Umbilical cord (tissue), 2 donors: ENCODE measurements around the gene TMEM108. TPM values are rescaled to one million over a fixed set of nuclear protein-coding genes. Genes with fewer than 3 reads are reported as not detected.
"Not testable (repeated sequence)": the region's sequence is repeated elsewhere in the genome, so short reads cannot be mapped to it uniquely, and the experiment has no call there.

ENCODE experiments used
- DNase-seq: peaks from one replicate; pipeline ENCODE4 v3.0.0-alpha.2; 2015; ENCODE audit warnings: low spot score
- total RNA-seq: library from RNA; depleted of rRNA; stranded (reverse); fragments of >200 nt; gene quantifications from one replicate; pipeline ENCODE4 v1.2.3, GENCODE V29; 2014; ENCODE audit warnings: low replicate concordance; ENCODE audit not compliant: insufficient read depth

The TMEM108 gene
- 6.0 TPM for total RNA-seq

DNA sequence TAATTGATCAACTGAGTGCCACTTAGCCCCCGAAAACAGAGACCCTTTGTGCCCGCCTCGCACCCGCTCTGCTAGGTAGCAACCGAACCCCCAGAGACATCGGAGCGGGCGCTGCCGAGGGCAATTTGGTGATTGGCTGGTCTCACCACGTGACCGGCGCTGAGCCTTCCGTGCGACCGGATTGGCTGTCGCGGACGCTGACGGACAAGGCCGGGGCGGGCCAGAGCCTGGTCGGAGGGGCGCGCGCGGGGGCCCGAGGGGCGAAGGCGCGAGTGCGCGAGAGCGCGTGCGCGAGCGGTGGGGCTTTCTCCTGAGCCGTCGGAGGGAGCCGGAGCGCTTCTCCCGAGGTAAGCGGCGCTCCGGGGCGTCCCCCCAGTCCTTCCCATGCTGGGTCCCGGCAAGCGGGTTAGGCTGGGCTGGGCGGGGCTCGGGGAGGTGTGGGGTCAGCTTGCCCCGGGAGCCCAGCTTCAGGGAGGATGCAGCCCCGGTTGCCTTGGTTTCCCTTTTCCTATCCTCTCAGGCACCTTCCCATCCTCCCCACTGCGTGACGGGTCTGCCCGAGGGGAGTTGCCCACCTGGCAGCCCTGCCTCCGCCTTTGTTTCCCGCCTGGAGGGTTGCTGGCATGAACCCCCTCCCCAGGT lies at the start of gene TMEM108:
TMEM108 (plus strand) TSS at position 303 of the 642 bp plus-strand sequence.
- peak; percentile 91 for DNase-seq

DNA sequence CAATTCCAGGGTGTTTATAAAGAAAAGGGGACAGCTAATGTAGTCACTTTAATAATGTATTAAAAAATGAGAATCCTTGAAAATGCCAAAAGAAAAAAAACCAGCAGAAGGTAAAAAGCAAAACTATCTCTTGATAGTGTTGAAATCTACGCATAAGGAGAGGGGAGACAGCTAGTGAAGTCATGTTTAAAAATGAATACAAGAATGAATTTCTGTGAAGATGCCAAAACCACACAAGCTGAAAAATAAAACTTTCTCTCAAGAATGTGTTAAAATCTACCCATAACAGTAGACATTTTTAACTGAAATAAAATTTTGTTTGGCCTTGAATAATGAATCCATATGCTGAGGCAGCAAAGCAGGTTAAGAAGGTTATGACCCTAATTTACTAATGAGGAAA lies 42.2 kb upstream of the TMEM108 start:
- no peak for DNase-seq

DNA sequence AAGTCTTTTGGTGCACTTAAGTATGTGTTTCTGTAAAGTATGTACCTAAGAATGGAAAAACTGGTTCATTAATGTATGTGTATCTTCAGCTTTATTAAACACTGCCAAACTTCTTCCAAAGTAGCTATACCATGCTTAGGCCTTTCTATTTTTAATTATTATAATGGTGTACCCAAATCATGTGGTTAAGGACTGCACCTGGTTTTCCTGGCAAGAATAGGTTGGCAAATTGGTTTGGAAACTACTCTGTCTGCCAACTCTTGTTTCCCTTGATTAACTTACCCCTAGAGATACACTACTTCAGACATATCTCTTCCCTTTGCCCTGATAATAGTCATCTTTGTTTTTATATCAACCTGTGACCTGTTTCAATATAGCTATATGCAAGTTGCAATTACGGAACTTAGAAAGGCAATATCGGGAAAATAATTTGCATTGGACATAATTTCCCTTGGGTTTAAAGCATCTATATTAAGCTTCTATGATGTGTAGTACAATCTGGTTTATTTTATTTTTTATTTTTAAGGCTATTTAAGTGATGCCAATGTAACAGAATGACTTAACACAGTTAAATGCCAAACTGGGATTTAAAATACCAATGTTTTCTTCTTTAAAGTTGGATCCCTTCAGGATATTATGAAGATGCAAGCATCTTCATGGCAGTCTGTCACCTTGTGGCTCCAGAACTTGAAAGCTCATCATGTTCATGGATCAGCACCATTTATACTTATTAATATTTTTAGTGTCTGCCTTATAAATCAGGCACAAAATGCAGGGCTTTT lies 40.6 kb upstream of the TMEM108 start:
- no peak for DNase-seq

DNA sequence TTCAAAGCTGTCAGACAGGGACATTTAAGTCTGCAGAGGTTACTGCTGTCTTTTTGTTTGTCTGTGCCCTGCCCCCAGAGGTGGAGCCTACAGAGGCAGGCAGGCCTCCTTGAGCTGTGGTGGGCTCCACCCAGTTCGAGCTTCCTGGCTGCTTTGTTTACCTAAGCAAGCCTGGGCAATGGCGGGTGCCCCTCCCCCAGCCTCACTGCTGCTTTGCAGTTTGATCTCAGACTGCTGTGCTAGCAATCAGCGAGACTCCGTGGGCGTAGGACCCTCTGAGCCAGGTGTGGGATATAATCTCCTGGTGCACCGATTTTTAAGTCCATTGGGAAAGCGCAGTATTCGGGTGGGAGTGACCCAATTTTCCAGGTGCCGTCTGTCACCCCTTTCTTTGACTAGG lies 33.2 kb upstream of the TMEM108 start:
- DNase-seq, result not testable (repeated sequence)

DNA sequence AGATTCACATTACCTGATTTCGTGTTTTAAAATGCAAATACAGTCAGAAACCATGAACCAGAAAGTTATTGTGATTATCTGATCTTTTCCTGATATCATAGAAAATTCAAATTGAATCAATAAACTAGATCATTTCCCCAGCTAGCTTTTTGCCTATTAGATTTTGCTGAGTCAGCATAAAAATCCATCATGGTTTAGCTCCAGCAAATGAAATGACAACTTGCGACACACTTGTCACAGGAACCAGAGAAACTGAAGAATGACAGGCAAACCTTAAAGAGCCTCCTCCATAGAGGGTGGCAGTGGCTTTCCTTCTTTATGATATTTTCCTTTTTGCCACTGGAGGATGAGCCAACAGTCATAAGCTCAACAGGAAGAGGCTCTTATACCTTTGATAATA lies 30.6 kb upstream of the TMEM108 start:
- no peak for DNase-seq

DNA sequence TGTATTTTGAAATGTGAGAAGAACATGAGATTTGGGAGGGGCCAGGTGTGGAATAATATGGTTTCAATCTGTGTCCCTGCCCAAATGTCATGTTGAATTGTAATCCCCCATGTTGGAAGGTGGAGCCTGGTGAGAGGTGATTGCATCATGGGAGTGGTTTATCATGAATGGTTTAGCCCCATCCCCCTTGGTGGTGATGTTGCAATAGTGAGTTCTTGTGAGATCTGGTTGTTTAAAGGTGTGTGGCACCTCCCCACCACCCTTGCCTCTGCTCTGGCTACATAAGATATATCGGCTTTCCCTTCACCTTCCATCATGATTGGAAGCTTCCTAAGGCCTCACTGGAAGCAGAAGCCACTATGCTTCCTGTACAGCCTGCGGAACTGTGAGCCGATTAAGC lies 23.9 kb upstream of the TMEM108 start:
- no peak for DNase-seq

DNA sequence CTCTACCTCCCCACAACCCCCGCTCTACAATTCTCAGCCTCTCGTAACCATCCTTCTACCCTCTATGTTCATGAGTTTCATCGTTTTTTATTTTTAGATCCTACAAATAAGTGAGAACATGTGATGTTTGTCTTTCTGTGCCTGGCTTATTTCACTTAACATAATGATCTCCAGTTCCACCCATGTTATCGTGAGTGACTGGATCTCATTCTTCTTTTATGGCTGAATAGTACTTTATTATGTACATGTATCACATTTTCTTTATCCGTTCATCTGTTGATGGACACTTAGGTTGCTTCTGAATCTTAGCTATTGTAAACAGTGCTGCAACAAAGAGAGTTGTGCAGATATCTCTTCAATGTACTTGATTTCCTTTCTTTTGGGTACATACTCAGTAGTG lies 22.6 kb upstream of the TMEM108 start:
- DNase-seq, result not testable (repeated sequence)

DNA sequence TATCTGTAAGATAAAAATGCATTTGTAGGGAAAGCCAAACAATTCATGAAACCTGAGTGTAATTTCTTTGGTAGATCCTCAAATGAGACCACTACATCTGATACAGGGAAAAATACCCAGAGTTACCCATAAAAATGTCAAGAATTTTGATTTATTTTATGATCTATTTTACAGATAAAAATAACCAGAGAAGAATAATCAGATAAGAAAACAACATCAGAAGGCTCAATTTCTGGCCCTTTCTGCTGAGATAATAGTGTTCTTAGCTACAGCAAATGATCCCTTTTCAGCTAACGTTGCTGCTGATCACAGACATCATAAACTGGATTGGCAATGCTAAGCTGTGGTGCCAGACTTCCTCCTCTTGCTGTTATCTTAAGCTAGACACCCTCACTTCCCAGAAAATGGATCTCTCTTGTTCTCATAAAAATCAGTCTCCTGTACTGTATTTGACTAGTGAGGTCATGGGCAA lies 21.3 kb upstream of the TMEM108 start:
- DNase-seq, result peak; percentile 63

DNA sequence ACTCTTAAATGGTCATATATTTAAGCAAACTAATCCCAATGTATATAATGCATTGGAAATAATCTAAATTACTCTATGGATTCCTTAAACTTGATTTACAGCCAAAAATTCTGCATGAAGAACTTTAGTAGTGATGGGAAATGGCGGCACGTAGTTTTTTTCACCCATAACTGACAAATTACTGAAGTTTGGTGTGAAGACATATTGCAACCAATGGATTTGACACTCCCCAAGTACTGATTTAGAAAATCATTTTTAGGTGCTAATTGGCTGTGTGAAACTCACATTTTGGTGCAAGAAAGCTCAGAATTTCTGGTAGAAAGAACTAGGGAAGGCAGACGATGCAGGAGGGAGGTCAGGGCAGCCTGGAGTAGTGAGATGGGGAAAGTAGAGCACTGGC lies 19.3 kb upstream of the TMEM108 start:
- DNase-seq, result no peak

DNA sequence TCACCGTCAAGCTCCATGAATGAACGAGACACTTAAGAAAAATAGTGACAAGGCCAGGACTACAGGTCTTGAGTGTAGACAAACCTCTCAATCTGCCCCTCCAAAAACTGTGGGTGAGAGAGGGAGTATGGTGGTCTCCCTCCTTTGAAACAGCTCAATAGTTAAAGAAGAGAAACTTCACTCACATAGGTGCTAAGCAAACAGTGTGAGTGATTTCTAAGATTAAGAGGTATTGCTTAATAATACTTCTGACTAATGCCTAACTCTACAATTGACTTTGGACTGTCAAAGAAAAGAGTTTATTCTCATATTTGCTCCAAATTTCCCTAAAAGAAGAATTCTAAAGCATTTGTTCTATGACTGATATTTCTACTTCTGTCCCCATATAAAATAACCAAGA lies 17.0 kb upstream of the TMEM108 start:
- DNase-seq, result no peak

DNA sequence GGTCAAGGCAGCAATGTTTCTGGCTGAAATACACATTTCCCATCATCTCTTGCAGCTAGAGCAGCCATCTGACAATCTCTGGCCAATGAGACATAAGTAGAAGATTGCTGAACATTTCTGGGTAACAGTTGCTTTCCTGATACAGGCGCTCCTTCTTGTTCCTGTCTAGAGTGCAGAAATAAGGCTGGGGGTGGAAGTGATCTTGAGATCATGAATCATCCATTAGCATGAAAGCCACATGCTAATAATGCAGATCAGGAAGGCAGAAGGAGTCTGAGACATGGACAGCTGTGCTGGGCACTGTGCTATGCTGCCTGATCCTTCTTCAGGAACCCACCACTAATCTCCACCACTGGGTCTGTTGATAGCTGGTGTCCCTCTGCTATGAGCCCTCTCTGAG lies 14.8 kb upstream of the TMEM108 start:
- DNase-seq, result no peak

DNA sequence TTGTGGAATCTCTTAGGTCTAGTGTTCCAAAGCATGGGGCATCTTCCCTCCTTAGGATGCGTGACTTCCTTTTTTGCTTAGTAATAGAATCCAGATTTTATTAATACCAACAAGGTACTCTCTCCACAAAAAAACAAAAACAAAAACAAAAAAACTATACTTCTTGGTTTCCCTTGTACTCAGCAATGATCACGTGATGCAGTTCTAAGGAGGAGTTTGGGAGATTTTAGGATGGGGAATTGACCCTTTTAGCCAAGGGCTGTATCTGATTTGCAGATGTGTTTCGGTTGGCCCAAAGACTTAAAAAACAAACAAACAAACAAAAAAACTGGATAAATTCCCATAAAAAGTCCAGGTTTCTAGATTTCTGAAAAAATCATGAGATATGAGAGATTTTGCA lies 12.6 kb upstream of the TMEM108 start:
- DNase-seq, result no peak

DNA sequence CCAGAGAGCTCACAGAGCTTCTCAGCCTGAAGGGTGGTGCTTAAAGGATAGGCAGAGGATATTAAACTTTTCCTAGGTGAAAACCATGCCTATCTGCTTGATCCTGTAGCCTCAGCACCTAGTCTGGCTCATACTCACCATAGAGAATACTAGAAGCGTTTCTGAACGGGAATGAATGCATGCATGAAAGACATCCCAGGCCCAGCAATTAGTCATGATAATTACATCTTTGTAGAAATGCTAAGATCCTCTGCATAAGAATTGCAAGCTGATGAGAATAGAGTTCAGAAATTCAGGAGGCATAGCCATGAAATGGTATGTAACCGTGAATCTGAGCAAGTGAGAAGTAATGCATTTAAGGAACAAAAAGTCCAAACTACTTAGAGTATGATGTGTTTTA lies 5.9 kb upstream of the TMEM108 start:
- no peak for DNase-seq

DNA sequence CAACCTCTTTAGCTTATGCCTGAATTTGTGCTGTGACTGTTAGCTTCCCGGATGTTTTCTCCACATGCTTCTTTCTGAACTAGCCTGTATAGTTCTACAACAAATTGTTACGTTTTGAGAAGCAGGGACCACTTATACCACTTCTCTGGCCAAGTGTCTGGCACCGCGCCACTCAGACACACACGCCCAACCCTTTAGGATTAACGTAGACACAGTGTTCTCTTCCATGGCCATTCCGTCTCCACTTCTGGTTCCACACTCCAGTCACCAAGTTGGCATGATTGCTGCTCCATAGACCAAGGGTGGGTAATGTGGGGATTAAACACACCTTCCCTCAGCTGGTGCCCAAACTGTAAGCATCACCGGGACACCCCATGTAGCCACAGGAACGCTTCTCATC lies 755 bp upstream of the TMEM108 start:
- no peak for DNase-seq

DNA sequence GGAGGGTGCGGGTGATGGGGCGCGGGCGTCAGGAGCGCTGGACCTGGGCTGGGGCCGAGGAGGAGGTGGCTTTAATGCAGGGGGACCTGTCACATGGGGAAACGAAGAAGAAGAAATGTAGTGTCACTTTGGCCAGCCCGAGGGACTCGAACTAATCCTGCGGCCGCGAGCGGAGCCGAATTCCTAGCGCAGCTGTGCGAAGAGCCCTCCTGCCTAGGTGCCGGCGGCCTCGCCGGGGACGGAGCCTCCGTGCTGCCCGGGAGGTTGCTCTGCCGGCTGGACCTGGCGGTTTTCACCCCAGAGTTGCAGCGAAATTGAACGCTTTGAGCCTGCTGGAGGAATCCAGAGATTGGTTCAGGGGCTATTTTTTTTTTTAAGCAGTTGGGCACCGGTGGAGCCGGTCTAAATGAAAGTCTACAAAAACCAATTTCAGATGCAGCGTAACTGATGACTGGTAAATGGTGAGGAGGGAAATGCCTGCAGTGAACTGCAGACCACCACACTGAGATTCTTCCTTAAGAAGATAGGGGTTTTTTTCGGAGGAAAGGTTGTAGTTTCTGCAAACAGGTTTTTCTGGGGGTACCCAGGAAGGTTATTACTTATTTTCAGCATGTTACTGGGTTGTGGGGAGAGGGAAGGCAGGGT lies 662 bp downstream of the TMEM108 start:
- DNase-seq, result peak; percentile 22

DNA sequence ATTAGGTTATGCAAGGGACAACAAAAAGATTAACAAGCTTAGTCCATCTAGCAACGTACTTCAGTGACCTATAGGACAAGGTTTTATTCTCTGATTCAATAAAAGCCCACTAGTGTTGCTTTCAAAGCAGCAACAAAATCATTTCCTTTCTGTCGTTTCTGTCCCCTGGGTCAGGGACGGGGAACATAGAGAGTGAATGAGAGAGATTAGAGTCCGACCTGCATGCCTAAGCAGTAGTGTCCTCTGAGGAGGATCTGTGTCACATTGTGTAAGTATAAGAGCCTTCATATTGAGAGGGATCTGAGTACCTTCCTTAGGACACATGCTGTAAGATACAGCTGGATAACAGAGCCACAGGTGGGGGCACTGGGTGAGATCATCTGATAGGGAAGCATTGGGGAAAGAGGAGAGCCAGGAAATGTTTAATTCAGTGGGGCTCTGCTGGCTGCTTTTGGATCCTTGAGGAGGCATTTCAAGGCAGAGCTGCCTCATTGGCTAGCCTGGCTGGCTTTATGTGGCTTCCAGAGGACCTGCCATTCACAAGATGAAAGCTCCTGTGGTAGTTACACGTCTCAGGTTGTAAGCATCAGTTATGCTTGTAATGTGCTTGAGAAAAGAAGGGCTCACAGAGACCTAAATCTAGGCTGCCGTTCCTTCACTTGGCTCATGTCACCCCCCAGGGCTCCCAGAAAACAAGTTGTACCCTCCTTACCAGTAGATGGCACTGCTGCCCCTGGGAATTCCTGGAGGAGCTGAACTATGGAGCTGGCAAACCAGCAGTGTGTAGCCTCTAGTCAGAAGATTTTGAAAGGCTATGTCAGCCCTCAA lies 2.7 kb downstream of the TMEM108 start:
- peak; percentile 90 for DNase-seq

DNA sequence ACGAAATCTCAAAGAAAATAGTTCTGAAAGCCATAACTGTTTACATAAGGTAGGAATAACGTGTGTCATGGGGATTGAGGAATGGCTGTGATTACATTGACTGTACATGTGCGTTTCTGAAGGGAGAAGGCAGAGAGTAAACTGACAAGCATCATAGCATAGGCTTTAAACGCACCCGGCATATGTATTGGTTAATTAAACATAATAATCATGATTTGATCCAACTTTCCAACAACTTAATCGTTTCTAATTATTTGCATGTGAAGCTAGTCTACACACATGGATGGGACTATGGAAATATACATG lies 3.3 kb downstream of the TMEM108 start:
- no peak for DNase-seq

DNA sequence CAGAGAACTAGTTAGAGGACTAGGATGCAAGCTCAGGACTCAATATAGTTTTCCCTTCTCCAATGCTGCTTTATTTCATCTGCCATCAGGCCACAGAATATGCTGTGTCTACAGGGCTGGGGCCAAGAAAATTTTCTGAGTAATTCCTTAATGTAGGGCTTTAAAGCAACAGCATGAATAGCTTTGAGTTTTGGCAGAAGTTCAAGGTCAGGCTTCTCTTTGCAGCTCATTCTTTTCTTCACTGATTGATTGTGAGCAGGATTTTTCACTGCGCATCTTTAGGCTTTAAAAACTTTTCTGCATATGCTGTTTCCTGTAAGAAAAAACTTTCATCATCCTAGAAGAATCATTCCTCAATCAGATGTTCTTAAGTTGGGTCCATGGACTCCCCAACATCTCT lies 4.6 kb downstream of the TMEM108 start:
- DNase-seq, result peak; percentile 94

DNA sequence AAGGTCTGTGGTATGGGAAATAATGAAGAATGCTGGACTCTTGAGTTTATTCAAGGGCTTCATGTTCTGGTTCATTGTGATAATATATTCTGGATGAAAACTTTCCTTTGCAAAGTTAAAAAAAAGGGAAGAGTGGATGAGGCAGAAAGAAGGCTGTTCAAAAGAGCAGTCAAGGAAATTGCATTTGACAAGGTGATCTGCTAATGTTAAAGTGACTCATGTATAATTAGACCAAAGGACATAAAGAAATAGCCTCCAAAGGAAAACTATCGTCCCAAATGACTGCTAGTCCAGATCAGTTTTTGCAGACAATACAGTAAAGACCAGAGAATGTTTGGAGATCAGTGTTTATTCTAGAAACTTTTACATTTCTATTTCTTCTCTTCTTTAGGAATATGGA lies 9.8 kb downstream of the TMEM108 start:
- DNase-seq, result no peak

DNA sequence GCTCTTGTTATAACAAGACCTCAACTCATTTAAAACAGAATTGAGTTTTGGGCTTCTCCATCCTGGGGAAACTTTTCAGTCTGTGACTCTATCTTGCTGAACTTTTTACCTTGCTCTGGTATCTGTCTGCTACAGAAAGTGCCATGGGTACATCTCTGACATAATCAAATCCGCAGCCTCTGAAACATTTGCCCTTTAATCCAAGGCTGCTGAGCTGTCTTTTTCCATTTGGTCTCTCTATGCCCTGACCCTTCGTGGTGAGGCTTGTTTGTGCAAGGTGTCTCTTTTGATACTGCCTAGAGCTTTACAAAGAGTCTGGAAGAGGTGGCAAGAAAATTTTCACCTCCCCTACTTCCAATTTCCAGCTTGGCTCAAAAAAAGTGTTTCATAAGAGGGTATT lies 11.3 kb downstream of the TMEM108 start:
- DNase-seq, result peak; percentile 62

DNA sequence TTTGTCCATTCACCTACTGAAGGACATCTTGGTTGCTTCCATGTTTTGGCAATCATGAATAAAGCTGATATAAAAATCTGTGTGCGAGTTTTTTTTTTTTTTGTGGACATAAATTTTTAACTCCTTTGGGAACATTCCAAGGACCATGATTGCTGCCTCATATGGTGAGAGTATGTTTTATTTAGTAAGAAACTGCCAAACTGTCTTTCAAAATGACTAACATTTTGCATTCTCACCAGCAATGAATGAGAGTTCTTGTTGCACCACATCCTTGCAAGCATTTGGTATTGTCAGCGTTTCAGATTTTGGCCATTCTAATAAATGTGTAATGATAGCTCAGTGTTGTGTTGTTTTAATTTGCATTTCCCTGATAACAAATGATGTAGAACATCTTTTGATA lies 12.7 kb downstream of the TMEM108 start:
- DNase-seq, result no peak

DNA sequence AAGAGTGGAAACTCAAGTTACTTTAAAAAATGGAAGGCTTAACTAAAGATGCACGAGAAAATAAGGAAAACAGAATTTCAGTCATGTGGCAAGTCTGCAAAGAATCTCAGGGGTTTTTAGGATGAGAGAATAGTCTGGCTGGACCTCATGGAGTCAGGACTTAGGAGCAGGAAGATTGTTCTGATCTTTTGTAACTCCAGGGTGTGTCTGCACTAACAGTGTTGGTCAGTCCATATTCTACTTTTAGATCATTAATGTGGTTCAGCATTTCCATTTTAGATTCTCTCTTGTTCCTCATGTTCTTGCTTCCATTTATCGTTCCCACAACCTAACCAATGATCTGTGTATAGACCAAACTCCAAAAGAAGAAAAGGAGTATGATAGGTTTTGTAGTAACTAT lies 15.3 kb downstream of the TMEM108 start:
- DNase-seq, result no peak
